SU-DHL-6 (cell line): Measurements from ENCODE around the gene CCL15.

Source experiments
- EZH2phosphoT487 ChIP-seq: fragments of 200-600 bp; sonication (generic), shearing (Covaris generic); conservative IDR thresholded peaks from 2 replicates; pipeline ENCODE4 v1.6.1; 2018; ENCODE audit warnings: mild to moderate bottlenecking, antibody characterized with exemption, low read length, moderate library complexity, mixed read lengths
- TF ChIP-seq, protein P1 (sequence below): fragments of 200-600 bp; sonication (generic); IDR thresholded peaks from one replicate; pipeline ENCODE4 v1.5.1; 2017; ENCODE audit warnings: antibody characterized with exemption, mild to moderate bottlenecking, low read length, moderate library complexity; ENCODE audit not compliant: insufficient read depth, poor library complexity, severe bottlenecking

DNA sequence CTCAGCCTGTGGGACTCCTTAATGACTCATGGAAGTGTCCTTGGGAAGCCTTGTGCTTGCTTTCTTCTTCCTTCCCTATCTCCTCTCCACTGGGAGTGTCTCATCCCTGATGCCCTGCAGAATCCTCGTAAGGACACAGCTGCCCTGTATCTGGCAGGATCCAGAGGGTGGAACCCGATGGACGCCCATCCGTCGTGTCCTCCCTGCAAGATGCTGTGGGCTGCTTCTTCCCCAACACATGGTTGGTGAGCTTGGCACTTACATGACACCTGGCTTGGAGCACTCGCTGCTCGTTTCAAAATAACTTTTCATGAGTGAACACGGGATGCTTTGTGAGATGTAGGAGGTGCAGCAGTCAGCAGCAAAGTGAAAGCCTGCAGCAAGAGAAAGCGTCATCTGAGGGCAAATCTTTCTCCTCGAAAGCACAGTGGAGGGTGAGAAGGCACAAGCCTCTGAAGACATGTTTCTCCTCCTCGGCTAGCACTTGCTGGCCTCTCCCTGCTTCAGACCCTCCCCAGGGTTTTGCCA is 3.3 kb downstream of the CCL15 start:
- TF ChIP-seq, protein P1, sequence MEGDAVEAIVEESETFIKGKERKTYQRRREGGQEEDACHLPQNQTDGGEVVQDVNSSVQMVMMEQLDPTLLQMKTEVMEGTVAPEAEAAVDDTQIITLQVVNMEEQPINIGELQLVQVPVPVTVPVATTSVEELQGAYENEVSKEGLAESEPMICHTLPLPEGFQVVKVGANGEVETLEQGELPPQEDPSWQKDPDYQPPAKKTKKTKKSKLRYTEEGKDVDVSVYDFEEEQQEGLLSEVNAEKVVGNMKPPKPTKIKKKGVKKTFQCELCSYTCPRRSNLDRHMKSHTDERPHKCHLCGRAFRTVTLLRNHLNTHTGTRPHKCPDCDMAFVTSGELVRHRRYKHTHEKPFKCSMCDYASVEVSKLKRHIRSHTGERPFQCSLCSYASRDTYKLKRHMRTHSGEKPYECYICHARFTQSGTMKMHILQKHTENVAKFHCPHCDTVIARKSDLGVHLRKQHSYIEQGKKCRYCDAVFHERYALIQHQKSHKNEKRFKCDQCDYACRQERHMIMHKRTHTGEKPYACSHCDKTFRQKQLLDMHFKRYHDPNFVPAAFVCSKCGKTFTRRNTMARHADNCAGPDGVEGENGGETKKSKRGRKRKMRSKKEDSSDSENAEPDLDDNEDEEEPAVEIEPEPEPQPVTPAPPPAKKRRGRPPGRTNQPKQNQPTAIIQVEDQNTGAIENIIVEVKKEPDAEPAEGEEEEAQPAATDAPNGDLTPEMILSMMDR: no peak
- TF ChIP-seq EZH2phosphoT487: no peak
